Measurements from ENCODE around the gene CCDC68. TPM values are rescaled to one million over a fixed set of nuclear protein-coding genes. Genes with fewer than 3 reads are reported as not detected.
A peak's percentile ranks its signal among the peaks of the same experiment; 100 is the strongest.

Gene CCDC68
- total and polyA plus RNA-seq, 2 experiments from 2014 or later: 0.04 to 1.3 TPM

DNA sequence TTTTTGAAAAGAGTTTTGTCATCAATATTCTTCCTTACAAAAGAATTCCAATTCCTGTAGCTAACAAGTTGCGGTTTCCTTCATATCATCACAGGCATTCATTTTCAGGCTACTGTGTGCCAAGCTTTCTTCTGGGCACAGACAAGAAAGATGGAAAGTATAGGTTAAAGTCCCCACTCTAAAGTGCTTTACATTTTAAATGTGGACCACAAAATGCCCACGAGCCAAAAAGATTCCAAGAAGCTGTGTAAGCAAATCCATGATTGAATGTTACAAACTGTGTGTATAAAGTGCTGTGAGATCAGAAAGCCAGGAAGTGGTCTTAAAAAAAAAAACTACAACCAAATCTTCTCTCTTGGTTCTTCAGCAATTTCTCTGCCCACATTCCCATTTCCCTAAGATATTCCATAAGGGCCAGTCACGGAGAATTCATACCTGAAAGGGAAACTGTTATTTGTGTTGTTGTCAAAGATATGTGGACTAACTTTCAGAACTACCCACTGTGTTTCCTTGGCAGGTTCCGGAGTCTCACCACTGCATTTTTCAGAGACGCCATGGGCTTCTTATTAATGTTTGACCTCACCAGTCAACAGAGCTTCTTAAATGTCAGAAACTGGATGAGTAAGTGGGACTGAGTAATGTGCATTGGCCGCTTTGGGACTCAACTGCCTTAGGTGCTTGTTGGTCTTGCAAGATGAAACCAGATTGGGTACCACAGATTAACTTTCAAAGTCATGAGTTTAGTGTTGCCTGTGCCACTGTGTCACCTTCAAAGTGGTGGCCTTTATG is 75.3 kb downstream of the CCDC68 start:
- TF ChIP-seq, protein P1, sequence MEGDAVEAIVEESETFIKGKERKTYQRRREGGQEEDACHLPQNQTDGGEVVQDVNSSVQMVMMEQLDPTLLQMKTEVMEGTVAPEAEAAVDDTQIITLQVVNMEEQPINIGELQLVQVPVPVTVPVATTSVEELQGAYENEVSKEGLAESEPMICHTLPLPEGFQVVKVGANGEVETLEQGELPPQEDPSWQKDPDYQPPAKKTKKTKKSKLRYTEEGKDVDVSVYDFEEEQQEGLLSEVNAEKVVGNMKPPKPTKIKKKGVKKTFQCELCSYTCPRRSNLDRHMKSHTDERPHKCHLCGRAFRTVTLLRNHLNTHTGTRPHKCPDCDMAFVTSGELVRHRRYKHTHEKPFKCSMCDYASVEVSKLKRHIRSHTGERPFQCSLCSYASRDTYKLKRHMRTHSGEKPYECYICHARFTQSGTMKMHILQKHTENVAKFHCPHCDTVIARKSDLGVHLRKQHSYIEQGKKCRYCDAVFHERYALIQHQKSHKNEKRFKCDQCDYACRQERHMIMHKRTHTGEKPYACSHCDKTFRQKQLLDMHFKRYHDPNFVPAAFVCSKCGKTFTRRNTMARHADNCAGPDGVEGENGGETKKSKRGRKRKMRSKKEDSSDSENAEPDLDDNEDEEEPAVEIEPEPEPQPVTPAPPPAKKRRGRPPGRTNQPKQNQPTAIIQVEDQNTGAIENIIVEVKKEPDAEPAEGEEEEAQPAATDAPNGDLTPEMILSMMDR (IDR thresholded peaks at IDR 0.05; ENCODE audit: low read depth, low read length): no peak

GRCh38 chr18:54882318-54882717 is 76.9 kb downstream of the CCDC68 start:
- Histone ChIP-seq H3K4me3 (no peak overlapping the region), H3K27ac (no peak overlapping the region), H3K9me3 (ENCODE audit: low read depth) (no peaks in the 10 kb centered on the region), H3K4me1 (ENCODE audit: low read depth) (no peaks in the 10 kb centered on the region), H3K36me3 (no peaks in the 10 kb centered on the region), H3K27me3 (no peaks in the 10 kb centered on the region)
- TF ChIP-seq, protein P1 (IDR thresholded peaks at IDR 0.05; ENCODE audit: low read depth, low read length): no peak
- DNase-seq (ENCODE audit: low read depth in 1 of 2, low spot score in 1 of 2): no peak

More for the DNA sequence above, 75.3 kb downstream of the CCDC68 start:
- Histone ChIP-seq H3K27me3 (no peaks in the 10 kb centered on the region), H3K36me3 (no peaks in the 10 kb centered on the region), H3K27ac (no peak overlapping the region), H3K4me3 (no peak overlapping the region), H3K4me1 (ENCODE audit: low read depth) (no peaks in the 10 kb centered on the region), H3K9me3 (ENCODE audit: low read depth) (no peaks in the 10 kb centered on the region)
- DNase-seq (ENCODE audit: low read depth in 1 of 2, low spot score in 1 of 2): no peak

GRCh38 chr18:54881229-54881768 is 78.0 kb downstream of the CCDC68 start:
- TF ChIP-seq, protein P1 (IDR thresholded peaks at IDR 0.05; ENCODE audit: low read depth, low read length): no peak
- Histone ChIP-seq H3K36me3 (no peaks in the 10 kb centered on the region), H3K4me1 (ENCODE audit: low read depth) (no peaks in the 10 kb centered on the region), H3K27ac (no peak overlapping the region), H3K4me3 (no peak overlapping the region), H3K9me3 (ENCODE audit: low read depth) (no peaks in the 10 kb centered on the region), H3K27me3 (no peaks in the 10 kb centered on the region)
- peak in 1 of 2 donors; percentile 37 for DNase-seq (ENCODE audit: low read depth in 1 of 2, low spot score in 1 of 2)

- H3K36me3 ChIP-seq: no peaks in the 10 kb centered on the region
- H3K4me1 ChIP-seq (ENCODE audit: low read depth): no peaks in the 10 kb centered on the region
- peak in 1 of 2 donors; percentile 71 for DNase-seq (ENCODE audit: low read depth in 1 of 2, low spot score in 1 of 2)
- no peak overlapping the region for H3K27ac ChIP-seq
- H3K27me3 ChIP-seq: no peaks in the 10 kb centered on the region
- no peak overlapping the region for H3K4me3 ChIP-seq
- TF ChIP-seq, protein P1 (IDR thresholded peaks at IDR 0.05; ENCODE audit: low read depth, low read length): no peak
- no peaks in the 10 kb centered on the region for H3K9me3 ChIP-seq (ENCODE audit: low read depth)
These were observed 78.7 kb downstream of the CCDC68 start for GRCh38 chr18:54880395-54881105.

DNA sequence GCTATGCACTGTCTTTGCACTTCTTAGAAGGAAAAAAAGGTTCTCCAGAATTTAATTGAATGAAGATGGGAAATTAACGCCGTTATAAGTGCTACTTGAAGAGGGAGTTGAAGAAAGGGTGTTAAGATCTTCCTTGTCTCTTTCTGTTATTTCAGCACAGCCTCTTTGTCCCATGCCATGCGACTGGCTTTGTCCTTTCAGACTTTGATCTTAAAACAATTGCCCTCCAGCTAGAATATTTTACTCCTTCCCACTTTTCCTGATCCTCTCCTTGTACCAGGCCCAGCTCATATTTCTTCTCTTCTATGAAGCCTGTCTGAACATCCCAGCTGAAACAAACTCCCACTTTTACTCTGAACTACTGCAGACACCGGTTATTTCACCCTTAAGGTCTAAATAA is 79.6 kb downstream of the CCDC68 start:
- Histone ChIP-seq H3K4me3 (no peak overlapping the region), H3K4me1 (ENCODE audit: low read depth) (no peaks in the 10 kb centered on the region), H3K9me3 (ENCODE audit: low read depth) (no peaks in the 10 kb centered on the region), H3K36me3 (no peaks in the 10 kb centered on the region), H3K27ac (no peak overlapping the region), H3K27me3 (no peaks in the 10 kb centered on the region)
- no peak for DNase-seq (ENCODE audit: low read depth in 1 of 2, low spot score in 1 of 2)
- TF ChIP-seq, protein P1 (IDR thresholded peaks at IDR 0.05; ENCODE audit: low read depth, low read length): no peak

Measured in cardiac muscle cell (in vitro differentiated cells and primary cell).